Fibroblast of lung (primary cell): ENCODE data around the gene AFTPH. TPM values are rescaled to one million over a fixed set of nuclear protein-coding genes. Genes with fewer than 3 reads are reported as not detected.

ENCODE experiments used
- DNase-seq, 2 donors: peaks; one replicate each; pipeline versions ENCODE4 v3.0.0 to v3.0.0-alpha.2; 2010; ENCODE audit warnings: low read depth in 2 of 2
- H2AFZ ChIP-seq: 2 replicates; pipeline ENCODE4 v1.5.1; 2012; ENCODE audit warnings: low read length, control low read depth, inconsistent platforms
- H3K27ac ChIP-seq: 2 replicates; pipeline ENCODE4 v1.5.1; 2011; ENCODE audit warnings: low read length, control low read depth; ENCODE audit not compliant: insufficient read depth
- H3K27me3 ChIP-seq: 2 replicates; pipeline ENCODE4 v1.5.1; 2011; ENCODE audit warnings: mild to moderate bottlenecking, low read length; ENCODE audit not compliant: control insufficient read depth, insufficient read depth
- H3K36me3 ChIP-seq: 2 replicates; pipeline ENCODE4 v1.5.1; 2011; ENCODE audit warnings: low read length; ENCODE audit not compliant: control insufficient read depth, insufficient read depth
- H3K4me1 ChIP-seq: 2 replicates; pipeline ENCODE4 v1.5.1; 2011; ENCODE audit warnings: low read length; ENCODE audit not compliant: control insufficient read depth, insufficient read depth; ENCODE audit errors: extremely low read depth
- H3K4me2 ChIP-seq: 2 replicates; pipeline ENCODE4 v1.5.1; 2011; ENCODE audit warnings: low read length, control low read depth; ENCODE audit not compliant: insufficient read depth; ENCODE audit errors: extremely low read depth
- H3K4me3 ChIP-seq, 4 experiments: fragments of 200-600 bp in 1 of 4; sonication (generic) in 1 of 4; replicated peaks in 1 of 4; 2 replicates each; pipeline ENCODE4 v1.5.1; 2011 to 2016; ENCODE audit warnings: low read length in 4 of 4, low read depth in 3 of 4, mild to moderate bottlenecking in 3 of 4, control low read depth in 2 of 4, inconsistent platforms in 1 of 4, mixed read lengths in 1 of 4; ENCODE audit not compliant: insufficient read depth in 1 of 4; ENCODE audit errors: control extremely low read depth in 1 of 4
- H3K79me2 ChIP-seq: 2 replicates; pipeline ENCODE4 v1.5.1; 2012; ENCODE audit warnings: mild to moderate bottlenecking, low read length, inconsistent platforms; ENCODE audit not compliant: control insufficient read depth, insufficient read depth
- H3K9ac ChIP-seq: 2 replicates; pipeline ENCODE4 v1.5.1; 2011; ENCODE audit warnings: mild to moderate bottlenecking, low read length, control low read depth; ENCODE audit not compliant: insufficient read depth
- H3K9me3 ChIP-seq: 2 replicates; pipeline ENCODE4 v1.5.1; 2012; ENCODE audit warnings: low read depth, low read length; ENCODE audit not compliant: control insufficient read depth, insufficient read depth
- H4K20me1 ChIP-seq: 2 replicates; pipeline ENCODE4 v1.5.1; 2011; ENCODE audit warnings: low read length; ENCODE audit not compliant: control insufficient read depth, insufficient read depth; ENCODE audit errors: extremely low read depth
- CTCF ChIP-seq, 2 donors: IDR thresholded peaks in 1 of 2; conservative IDR thresholded peaks in 1 of 2; 1 replicate in 1 of 2; 2 replicates in 1 of 2; pipeline ENCODE4 v1.5.1; 2011 to 2012; ENCODE audit warnings: low read length in 2 of 2, control low read depth in 1 of 2, inconsistent platforms in 1 of 2, low read depth in 1 of 2, mild to moderate bottlenecking in 1 of 2
- EZH2 ChIP-seq: IDR thresholded peaks from 2 replicates; pipeline ENCODE4 v1.5.1; 2012; ENCODE audit warnings: low read length, control low read depth, mild to moderate bottlenecking; ENCODE audit errors: missing control alignments
- polyA plus RNA-seq, 2 donors: library from polyadenylated mRNA; depleted of rRNA in 1 of 2; stranded (reverse) in 1 of 2; unstranded in 1 of 2; fragments of >200 nt; gene quantifications; 2 replicates each; pipeline ENCODE4 v1.2.1, GENCODE V29; 2011 to 2012; ENCODE audit warnings: missing spikeins in 1 of 2
- total RNA-seq: library from RNA; depleted of rRNA; stranded (reverse); fragments of >200 nt; gene quantifications from 2 replicates; pipeline ENCODE4 v1.2.1, GENCODE V29; 2014

AFTPH gene
- total and polyA plus RNA-seq, 2 donors (not counting 1 experiment from before 2014, with no cell fraction given), result 15.8 to 43.3 TPM

- no peaks in the 10 kb centered on the region for H4K20me1 ChIP-seq
- no peak for TF ChIP-seq CTCF (conservative IDR thresholded peaks at IDR 0.05 in 1 of 2, IDR thresholded peaks at IDR 0.05 in 1 of 2; ENCODE audit: low read depth in 1 of 2, low read length in 2 of 2)
- TF ChIP-seq EZH2, result no peak
These were observed 117.5 kb downstream of the AFTPH start for GRCh38 chr2:64641599-64641998.

More at GRCh38 chr2:64641599-64641998, 117.5 kb downstream of the AFTPH start:
- H3K27me3 ChIP-seq, result no peaks in the 10 kb centered on the region
- no peaks in the 10 kb centered on the region for H3K9me3 ChIP-seq
- H3K4me3 ChIP-seq, result no peak overlapping the region
- H3K36me3 ChIP-seq, result peaks cover 2% of the 10 kb centered on the region
- peaks cover 14% of the 10 kb centered on the region for H3K4me1 ChIP-seq
- H2AFZ ChIP-seq, result no peak overlapping the region
- no peak for DNase-seq
- no peak overlapping the region for H3K9ac ChIP-seq
- H3K79me2 ChIP-seq, result peaks cover 87% of the 10 kb centered on the region
- H3K27ac ChIP-seq, result no peak overlapping the region
- no peak overlapping the region for H3K4me2 ChIP-seq

Other genes with a start within 250 kb of the AFTPH start
- gene LGALSL, start 70.2 kb upstream of the AFTPH start, total RNA-seq, result 2.8 and 3.1 TPM in 2 replicates
- 4.4 and 5.7 TPM in 2 replicates for gene LGALSL, start 70.2 kb upstream of the AFTPH start, polyA plus RNA-seq
- gene SERTAD2, start 129.6 kb downstream of the AFTPH start, total RNA-seq, result 8.0 and 15.2 TPM in 2 replicates
- 16.5 and 20.7 TPM in 2 replicates for gene SERTAD2, start 129.6 kb downstream of the AFTPH start, polyA plus RNA-seq